H1 (cell line): Measurements from ENCODE around the gene PEPD.

Source experiments
- CTCF ChIP-seq, 3 experiments: IDR thresholded peaks; 1 replicate in 2 of 3; 2 replicates in 1 of 3; pipeline versions ENCODE4 v1.5.1 to v1.6.1; 2011; ENCODE audit warnings: low read length in 3 of 3, mild to moderate bottlenecking in 3 of 3, inconsistent platforms in 2 of 3, low read depth in 1 of 3, moderate library complexity in 1 of 3; ENCODE audit not compliant: insufficient read depth in 1 of 3; ENCODE audit errors: control extremely low read depth in 1 of 3
- GABPA ChIP-seq: IDR thresholded peaks from 2 replicates; pipeline ENCODE4 v1.6.1; 2011; ENCODE audit warnings: mild to moderate bottlenecking, low read length, moderate library complexity, borderline replicate concordance; ENCODE audit not compliant: insufficient read depth
- POLR2A ChIP-seq, 2 experiments: IDR thresholded peaks; 1 replicate in 1 of 2; 2 replicates in 1 of 2; pipeline ENCODE4 v1.6.1; 2011; ENCODE audit warnings: low read depth in 2 of 2, low read length in 2 of 2, mild to moderate bottlenecking in 2 of 2; ENCODE audit errors: control extremely low read depth in 1 of 2
- TAF1 ChIP-seq: IDR thresholded peaks from 2 replicates; pipeline ENCODE4 v1.6.1; 2011; ENCODE audit warnings: mild to moderate bottlenecking, low read depth, low read length
- ZNF274 ChIP-seq: IDR thresholded peaks from 2 replicates; pipeline ENCODE4 v1.7.0; 2012; ENCODE audit warnings: low read length, borderline replicate concordance; ENCODE audit errors: extremely low read depth

- peak in 1 of 3 experiments; percentile 2; a peak in 1 of 4 replicates for TF ChIP-seq CTCF (IDR thresholded peaks at IDR 0.05; ENCODE audit: control extremely low read depth in 1 of 3, insufficient read depth in 1 of 3, low read depth in 1 of 3, low read length in 3 of 3)
- TF ChIP-seq TAF1 = no peak
- TF ChIP-seq ZNF274 = no peak
- TF ChIP-seq GABPA = no peak
- TF ChIP-seq POLR2A (IDR thresholded peaks at IDR 0.05; ENCODE audit: control extremely low read depth in 1 of 2, low read depth in 2 of 2, low read length in 2 of 2) = no peak
Observed at GRCh38 chr19:33374236-33374714, 147.3 kb downstream of the PEPD start.
